Gastrocnemius medialis (tissue), 4 donors: ENCODE measurements around the gene CLIP2. TPM values are rescaled to one million over a fixed set of nuclear protein-coding genes. Genes with fewer than 3 reads are reported as not detected.
"Not testable (repeated sequence)": the region's sequence is repeated elsewhere in the genome, so short reads cannot be mapped to it uniquely, and the experiment has no call there.

Experiments used
- ATAC-seq, 2 donors: fragments of 150-250 bp; one replicate each; pipeline ENCODE4 v1.9.1; 2016
- DNase-seq, 2 donors: peaks; one replicate each; pipeline ENCODE4 v3.0.0-alpha.2; 2019
- H3K27ac ChIP-seq, 4 donors: fragments of 200-600 bp; sonication (generic); 1 replicate in 1 of 4; 2 replicates in 3 of 4; pipeline ENCODE4 v1.5.1; 2016 to 2018; ENCODE audit warnings: mild to moderate bottlenecking in 2 of 4, moderate library complexity in 1 of 4
- H3K27me3 ChIP-seq, 3 donors: fragments of 200-600 bp; sonication (generic) in 2 of 3; 1 replicate in 1 of 3; 2 replicates in 2 of 3; pipeline versions ENCODE4 v1.5.1 to v1.6.0; 2016 to 2019; ENCODE audit warnings: mild to moderate bottlenecking in 1 of 3, moderate library complexity in 1 of 3
- H3K36me3 ChIP-seq, 2 donors: fragments of 200-600 bp; sonication (generic) in 1 of 2; one replicate each; pipeline ENCODE4 v1.5.1; 2017 to 2018
- H3K4me1 ChIP-seq, 2 donors: fragments of 200-600 bp; sonication (generic) in 1 of 2; one replicate each; pipeline ENCODE4 v1.5.1; 2016 to 2017; ENCODE audit warnings: mild to moderate bottlenecking in 2 of 2
- H3K4me3 ChIP-seq, 4 donors: fragments of 200-600 bp; sonication (generic) in 3 of 4; 1 replicate in 1 of 4; 2 replicates in 3 of 4; pipeline ENCODE4 v1.5.1; 2016 to 2019; ENCODE audit warnings: mild to moderate bottlenecking in 2 of 4
- H3K9me3 ChIP-seq, 3 donors: fragments of 200-600 bp; sonication (generic) in 2 of 3; 1 replicate in 1 of 3; 2 replicates in 2 of 3; pipeline ENCODE4 v1.5.1; 2016 to 2019
- POLR2A ChIP-seq, 2 donors: fragments of 450-650 bp; IDR thresholded peaks; one replicate each; pipeline ENCODE4 v1.6.1; 2017; ENCODE audit warnings: antibody characterized with exemption in 2 of 2, mild to moderate bottlenecking in 2 of 2, moderate library complexity in 2 of 2
- in situ Hi-C, 4 donors: fragments of 200-750 bp; cut with MboI; loops; one replicate each; pipeline versions ENCODE4 v1.15.0 to v1.8.0; 2017; ENCODE audit warnings: low sequenced_read_pairs in 4 of 4
- intact Hi-C: fragments of 100-400 bp; cut with DNase I; formaldehyde crosslinking; loops from one replicate; pipeline ENCODE4 v1.15.1; 2023; ENCODE audit warnings: low total_unique reads
- total RNA-seq, 4 donors: library from RNA; depleted of rRNA; stranded (reverse); fragments of >200 nt; gene quantifications; one replicate each; pipeline versions ENCODE4 v1.1.0 to v1.2.3, GENCODE V29; 2016
- TF ChIP-seq, protein P1 (sequence below), 5 experiments: fragments of 450-650 bp in 3 of 5; fragments of 200-600 bp in 2 of 5; sonication (generic) in 2 of 5; IDR thresholded peaks in 4 of 5; conservative IDR thresholded peaks in 1 of 5; 1 replicate in 4 of 5; 2 replicates in 1 of 5; pipeline ENCODE4 v1.5.1; 2016 to 2019; ENCODE audit warnings: antibody characterized with exemption in 5 of 5, mild to moderate bottlenecking in 3 of 5, moderate library complexity in 3 of 5

Gene CLIP2
- total RNA-seq, 4 donors from 2014 or later = 2.0 to 10.0 (median 4.2) TPM

DNA sequence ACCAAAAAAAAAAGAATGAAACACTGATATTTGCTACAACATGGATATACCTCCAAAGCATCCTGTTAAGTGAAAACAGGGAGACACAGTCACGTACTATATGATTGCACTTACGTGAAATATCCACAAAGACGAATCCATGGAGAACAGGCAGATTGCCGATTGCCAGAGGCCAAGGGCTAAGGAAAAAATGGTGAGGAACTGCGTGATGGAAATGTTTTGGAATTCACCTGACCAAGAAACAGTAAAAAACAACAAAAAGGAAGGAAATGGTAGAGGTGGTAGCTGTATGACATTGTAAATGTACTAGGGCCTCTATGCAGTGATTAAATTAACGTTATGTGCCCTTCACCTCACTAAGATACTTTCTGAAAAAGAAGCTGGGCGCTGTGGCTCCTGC, 120.4 kb downstream of the CLIP2 start:
- in situ Hi-C loops = loop anchor here in 2 of 4 donors (10.0 to 25.0 kb wide), 3 partner anchors 205 to 628 kb away; no protein-coding TSS in a partner anchor
- no peaks in the 10 kb centered on the region for H3K4me1 ChIP-seq
- intact Hi-C loops = no loop called here
- H3K36me3 ChIP-seq = no peaks in the 10 kb centered on the region
- no peak overlapping the region for H3K27ac ChIP-seq
- no peak overlapping the region for H3K4me3 ChIP-seq
- no peak for DNase-seq
- TF ChIP-seq POLR2A (IDR thresholded peaks at IDR 0.05) = no peak
- TF ChIP-seq, protein P1, sequence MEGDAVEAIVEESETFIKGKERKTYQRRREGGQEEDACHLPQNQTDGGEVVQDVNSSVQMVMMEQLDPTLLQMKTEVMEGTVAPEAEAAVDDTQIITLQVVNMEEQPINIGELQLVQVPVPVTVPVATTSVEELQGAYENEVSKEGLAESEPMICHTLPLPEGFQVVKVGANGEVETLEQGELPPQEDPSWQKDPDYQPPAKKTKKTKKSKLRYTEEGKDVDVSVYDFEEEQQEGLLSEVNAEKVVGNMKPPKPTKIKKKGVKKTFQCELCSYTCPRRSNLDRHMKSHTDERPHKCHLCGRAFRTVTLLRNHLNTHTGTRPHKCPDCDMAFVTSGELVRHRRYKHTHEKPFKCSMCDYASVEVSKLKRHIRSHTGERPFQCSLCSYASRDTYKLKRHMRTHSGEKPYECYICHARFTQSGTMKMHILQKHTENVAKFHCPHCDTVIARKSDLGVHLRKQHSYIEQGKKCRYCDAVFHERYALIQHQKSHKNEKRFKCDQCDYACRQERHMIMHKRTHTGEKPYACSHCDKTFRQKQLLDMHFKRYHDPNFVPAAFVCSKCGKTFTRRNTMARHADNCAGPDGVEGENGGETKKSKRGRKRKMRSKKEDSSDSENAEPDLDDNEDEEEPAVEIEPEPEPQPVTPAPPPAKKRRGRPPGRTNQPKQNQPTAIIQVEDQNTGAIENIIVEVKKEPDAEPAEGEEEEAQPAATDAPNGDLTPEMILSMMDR (IDR thresholded peaks at IDR 0.05 in 4 of 5, conservative IDR thresholded peaks at IDR 0.05 in 1 of 5) = no peak
- no peaks in the 10 kb centered on the region for H3K27me3 ChIP-seq
- no peaks in the 10 kb centered on the region for H3K9me3 ChIP-seq
- ATAC-seq = no peak

GRCh38 chr7:74410772-74411171, 121.6 kb downstream of the CLIP2 start:
- TF ChIP-seq, protein P1 (IDR thresholded peaks at IDR 0.05 in 4 of 5, conservative IDR thresholded peaks at IDR 0.05 in 1 of 5) = no peak
- TF ChIP-seq POLR2A (IDR thresholded peaks at IDR 0.05) = no peak
- intact Hi-C loops (no loop called here), in situ Hi-C loops (loop anchor here in 1 of 4 donors (25.0 kb wide), 1 partner anchor 627 kb away; no protein-coding TSS in a partner anchor)
- no peak overlapping the region for H3K27ac ChIP-seq
- no peaks in the 10 kb centered on the region for H3K36me3 ChIP-seq
- H3K4me1 ChIP-seq = no peaks in the 10 kb centered on the region
- ATAC-seq = no peak
- no peak overlapping the region for H3K4me3 ChIP-seq
- H3K27me3 ChIP-seq = no peaks in the 10 kb centered on the region
- DNase-seq = no peak
- no peaks in the 10 kb centered on the region for H3K9me3 ChIP-seq

- in situ Hi-C loops = loop anchor here in 1 of 4 donors (25.0 kb wide), 1 partner anchor 626 kb away; no protein-coding TSS in a partner anchor
Observed at GRCh38 chr7:74411571-74411970, 122.4 kb downstream of the CLIP2 start.

GRCh38 chr7:74412056-74412455, 122.8 kb downstream of the CLIP2 start:
- ATAC-seq = no peak
- intact Hi-C loops = no loop called here

More at GRCh38 chr7:74411571-74411970, 122.4 kb downstream of the CLIP2 start:
- DNase-seq, H3K9me3 ChIP-seq, intact Hi-C loops, H3K27me3 ChIP-seq, H3K4me3 ChIP-seq, H3K4me1 ChIP-seq, H3K36me3 ChIP-seq, H3K27ac ChIP-seq, ATAC-seq: not testable (repeated sequence)

GRCh38 chr7:74412603-74413002, 123.4 kb downstream of the CLIP2 start:
- Histone ChIP-seq H3K4me3 (no peak overlapping the region), H3K27me3 (no peaks in the 10 kb centered on the region), H3K9me3 (no peaks in the 10 kb centered on the region), H3K4me1 (peaks cover 2 to 6% of the 10 kb centered on the region in 2 donors), H3K27ac (no peak overlapping the region), H3K36me3 (no peaks in the 10 kb centered on the region)
- in situ Hi-C loops (loop anchor here in 1 of 4 donors (25.0 kb wide), 1 partner anchor 625 kb away; no protein-coding TSS in a partner anchor), intact Hi-C loops (no loop called here)
- ATAC-seq (no peak), DNase-seq (no peak)
- TF ChIP-seq POLR2A (IDR thresholded peaks at IDR 0.05) = no peak

More at GRCh38 chr7:74412056-74412455, 122.8 kb downstream of the CLIP2 start:
- H3K27ac ChIP-seq = no peak overlapping the region
- H3K9me3 ChIP-seq = no peaks in the 10 kb centered on the region
- DNase-seq = no peak
- TF ChIP-seq, protein P1 (IDR thresholded peaks at IDR 0.05 in 4 of 5, conservative IDR thresholded peaks at IDR 0.05 in 1 of 5) = no peak
- no peaks in the 10 kb centered on the region for H3K27me3 ChIP-seq
- in situ Hi-C loops = loop anchor here in 1 of 4 donors (25.0 kb wide), 1 partner anchor 625 kb away; no protein-coding TSS in a partner anchor
- H3K4me1 ChIP-seq = peaks cover 0 to under 1% of the 10 kb centered on the region in 2 donors
- no peak overlapping the region for H3K4me3 ChIP-seq
- H3K36me3 ChIP-seq = no peaks in the 10 kb centered on the region

GRCh38 chr7:74414595-74415333, 125.6 kb downstream of the CLIP2 start:
- in situ Hi-C loops (loop anchor here in 1 of 4 donors (25.0 kb wide), 1 partner anchor 623 kb away; no protein-coding TSS in a partner anchor), intact Hi-C loops (loop anchor here (5.0 kb wide), 1 partner anchor 153 kb away; no protein-coding TSS in a partner anchor)
- H3K4me3 ChIP-seq, ATAC-seq, H3K36me3 ChIP-seq, DNase-seq, H3K27ac ChIP-seq, H3K9me3 ChIP-seq, H3K4me1 ChIP-seq, H3K27me3 ChIP-seq: not testable (repeated sequence)
